ENCODE measurements around the gene VWA7.

DNA sequence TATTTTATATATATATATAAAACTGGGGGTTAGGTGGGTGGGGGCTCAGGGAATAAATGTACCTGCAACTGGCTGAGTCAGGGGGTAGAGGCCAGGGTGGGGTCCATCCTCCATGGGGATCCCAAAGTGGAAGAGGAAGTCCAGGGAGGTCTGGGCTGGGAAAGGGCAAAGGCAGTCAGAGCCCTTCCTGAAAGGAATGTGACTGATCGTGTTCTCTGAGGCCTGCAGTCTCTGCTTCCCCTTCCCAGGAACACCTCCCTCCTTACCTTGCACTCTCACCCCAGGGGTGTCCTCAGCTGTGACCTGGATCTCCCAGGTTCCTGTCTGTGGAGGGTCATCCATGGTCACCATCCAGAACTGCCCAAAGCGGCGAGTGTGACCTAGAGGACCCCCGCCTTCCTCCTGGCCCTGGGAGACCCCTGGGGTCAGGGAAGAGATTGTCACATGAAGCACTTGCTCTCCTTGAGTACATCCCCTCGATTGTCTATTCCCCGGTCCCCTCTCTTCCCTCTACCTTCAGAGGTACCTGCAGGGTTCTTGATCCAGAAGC lies 10.0 kb downstream of the VWA7 start:
- TF ChIP-seq RARB (CRISPR knock-in tag; IDR thresholded peaks at IDR 0.05) (no peak), BACH2 (CRISPR knock-in tag; IDR thresholded peaks at IDR 0.05; ENCODE audit: borderline replicate concordance) (no peak)
- TF ChIP-seq, protein P1, sequence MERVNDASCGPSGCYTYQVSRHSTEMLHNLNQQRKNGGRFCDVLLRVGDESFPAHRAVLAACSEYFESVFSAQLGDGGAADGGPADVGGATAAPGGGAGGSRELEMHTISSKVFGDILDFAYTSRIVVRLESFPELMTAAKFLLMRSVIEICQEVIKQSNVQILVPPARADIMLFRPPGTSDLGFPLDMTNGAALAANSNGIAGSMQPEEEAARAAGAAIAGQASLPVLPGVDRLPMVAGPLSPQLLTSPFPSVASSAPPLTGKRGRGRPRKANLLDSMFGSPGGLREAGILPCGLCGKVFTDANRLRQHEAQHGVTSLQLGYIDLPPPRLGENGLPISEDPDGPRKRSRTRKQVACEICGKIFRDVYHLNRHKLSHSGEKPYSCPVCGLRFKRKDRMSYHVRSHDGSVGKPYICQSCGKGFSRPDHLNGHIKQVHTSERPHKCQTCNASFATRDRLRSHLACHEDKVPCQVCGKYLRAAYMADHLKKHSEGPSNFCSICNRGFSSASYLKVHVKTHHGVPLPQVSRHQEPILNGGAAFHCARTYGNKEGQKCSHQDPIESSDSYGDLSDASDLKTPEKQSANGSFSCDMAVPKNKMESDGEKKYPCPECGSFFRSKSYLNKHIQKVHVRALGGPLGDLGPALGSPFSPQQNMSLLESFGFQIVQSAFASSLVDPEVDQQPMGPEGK (CRISPR knock-in tag; IDR thresholded peaks at IDR 0.05; ENCODE audit: borderline replicate concordance) = no peak

Data from SK-N-SH treated with all-trans-retinoic acid at 6 μM for 48 hours (cell line).